Stomach (tissue), 4 donors: ENCODE data around the gene NR6A1.

ENCODE experiments used
- EP300 ChIP-seq: sonication (generic); formaldehyde crosslinking; IDR thresholded peaks from one replicate; pipeline ENCODE4 v1.6.1; 2017; ENCODE audit warnings: antibody characterized with exemption
- POLR2A ChIP-seq, 4 donors: fragments of 450-650 bp; IDR thresholded peaks; one replicate each; pipeline ENCODE4 v1.6.1; 2016; ENCODE audit warnings: antibody characterized with exemption in 4 of 4, control low read depth in 2 of 4, mild to moderate bottlenecking in 1 of 4, moderate library complexity in 1 of 4
- POLR2AphosphoS5 ChIP-seq, 3 donors: sonication (generic); formaldehyde crosslinking; IDR thresholded peaks; one replicate each; pipeline ENCODE4 v1.6.1; 2016; ENCODE audit warnings: antibody characterized with exemption in 3 of 3
- TF ChIP-seq, protein P1 (sequence below), 7 experiments: fragments of 450-650 bp in 4 of 7; fragments of 200-600 bp in 3 of 7; sonication (generic) in 3 of 7; IDR thresholded peaks; one replicate each; pipeline ENCODE4 v1.5.1; 2016 to 2019; ENCODE audit warnings: antibody characterized with exemption in 7 of 7, control low read depth in 2 of 7, mild to moderate bottlenecking in 1 of 7

DNA sequence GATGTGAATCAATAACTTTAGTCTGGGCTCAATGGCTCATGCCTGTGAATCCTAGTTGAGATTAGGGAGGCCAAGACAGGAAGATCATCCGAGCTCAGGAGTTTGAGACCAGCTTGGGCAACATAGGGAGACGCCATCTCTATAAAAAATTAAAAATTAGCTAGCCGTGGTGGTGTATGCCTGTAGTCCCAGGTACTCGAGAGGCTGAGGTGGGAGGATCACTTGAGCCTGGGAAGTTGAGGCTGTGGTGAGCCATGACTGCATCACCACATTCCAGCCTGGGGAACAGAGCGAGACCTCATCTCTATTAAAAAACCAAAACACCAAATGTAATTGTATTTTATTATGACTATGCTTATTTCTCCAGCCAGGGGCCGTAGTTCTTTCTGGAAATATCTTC, 194.4 kb downstream of the NR6A1 start:
- TF ChIP-seq, protein P1, sequence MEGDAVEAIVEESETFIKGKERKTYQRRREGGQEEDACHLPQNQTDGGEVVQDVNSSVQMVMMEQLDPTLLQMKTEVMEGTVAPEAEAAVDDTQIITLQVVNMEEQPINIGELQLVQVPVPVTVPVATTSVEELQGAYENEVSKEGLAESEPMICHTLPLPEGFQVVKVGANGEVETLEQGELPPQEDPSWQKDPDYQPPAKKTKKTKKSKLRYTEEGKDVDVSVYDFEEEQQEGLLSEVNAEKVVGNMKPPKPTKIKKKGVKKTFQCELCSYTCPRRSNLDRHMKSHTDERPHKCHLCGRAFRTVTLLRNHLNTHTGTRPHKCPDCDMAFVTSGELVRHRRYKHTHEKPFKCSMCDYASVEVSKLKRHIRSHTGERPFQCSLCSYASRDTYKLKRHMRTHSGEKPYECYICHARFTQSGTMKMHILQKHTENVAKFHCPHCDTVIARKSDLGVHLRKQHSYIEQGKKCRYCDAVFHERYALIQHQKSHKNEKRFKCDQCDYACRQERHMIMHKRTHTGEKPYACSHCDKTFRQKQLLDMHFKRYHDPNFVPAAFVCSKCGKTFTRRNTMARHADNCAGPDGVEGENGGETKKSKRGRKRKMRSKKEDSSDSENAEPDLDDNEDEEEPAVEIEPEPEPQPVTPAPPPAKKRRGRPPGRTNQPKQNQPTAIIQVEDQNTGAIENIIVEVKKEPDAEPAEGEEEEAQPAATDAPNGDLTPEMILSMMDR (IDR thresholded peaks at IDR 0.05), result no peak
- TF ChIP-seq POLR2A (IDR thresholded peaks at IDR 0.05) (no peak), POLR2AphosphoS5 (IDR thresholded peaks at IDR 0.05) (no peak), EP300 (no peak)
